Fibroblast of lung (primary cell): ENCODE results near the gene IGF2.

Experiments
- EZH2 ChIP-seq: IDR thresholded peaks from 2 replicates; pipeline ENCODE4 v1.5.1; 2012; ENCODE audit warnings: low read length, control low read depth, mild to moderate bottlenecking; ENCODE audit errors: missing control alignments
- TF ChIP-seq, protein P1 (sequence below), 2 donors: IDR thresholded peaks in 1 of 2; conservative IDR thresholded peaks in 1 of 2; 1 replicate in 1 of 2; 2 replicates in 1 of 2; pipeline ENCODE4 v1.5.1; 2011 to 2012; ENCODE audit warnings: low read length in 2 of 2, control low read depth in 1 of 2, inconsistent platforms in 1 of 2, low read depth in 1 of 2, mild to moderate bottlenecking in 1 of 2

DNA sequence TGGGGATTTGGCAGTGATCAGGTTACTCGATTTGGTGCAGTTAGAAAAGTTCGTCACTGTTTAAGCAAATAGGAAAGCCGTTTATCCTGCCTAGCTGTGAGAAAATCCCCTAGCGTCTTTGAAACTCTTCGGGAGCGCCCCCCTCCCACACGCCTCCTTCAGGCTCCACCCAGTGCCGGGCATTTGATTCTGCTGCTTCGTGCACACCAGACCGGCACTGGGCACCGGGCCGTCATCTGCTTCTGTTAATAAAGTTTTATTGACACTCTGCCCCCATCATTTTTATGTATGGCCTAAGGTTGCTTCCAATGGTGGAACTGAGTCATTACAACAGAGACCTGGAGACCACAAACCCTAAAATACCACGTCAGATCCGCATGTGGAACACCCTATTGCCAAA lies 50.9 kb downstream of the IGF2 start:
- TF ChIP-seq, protein P1, sequence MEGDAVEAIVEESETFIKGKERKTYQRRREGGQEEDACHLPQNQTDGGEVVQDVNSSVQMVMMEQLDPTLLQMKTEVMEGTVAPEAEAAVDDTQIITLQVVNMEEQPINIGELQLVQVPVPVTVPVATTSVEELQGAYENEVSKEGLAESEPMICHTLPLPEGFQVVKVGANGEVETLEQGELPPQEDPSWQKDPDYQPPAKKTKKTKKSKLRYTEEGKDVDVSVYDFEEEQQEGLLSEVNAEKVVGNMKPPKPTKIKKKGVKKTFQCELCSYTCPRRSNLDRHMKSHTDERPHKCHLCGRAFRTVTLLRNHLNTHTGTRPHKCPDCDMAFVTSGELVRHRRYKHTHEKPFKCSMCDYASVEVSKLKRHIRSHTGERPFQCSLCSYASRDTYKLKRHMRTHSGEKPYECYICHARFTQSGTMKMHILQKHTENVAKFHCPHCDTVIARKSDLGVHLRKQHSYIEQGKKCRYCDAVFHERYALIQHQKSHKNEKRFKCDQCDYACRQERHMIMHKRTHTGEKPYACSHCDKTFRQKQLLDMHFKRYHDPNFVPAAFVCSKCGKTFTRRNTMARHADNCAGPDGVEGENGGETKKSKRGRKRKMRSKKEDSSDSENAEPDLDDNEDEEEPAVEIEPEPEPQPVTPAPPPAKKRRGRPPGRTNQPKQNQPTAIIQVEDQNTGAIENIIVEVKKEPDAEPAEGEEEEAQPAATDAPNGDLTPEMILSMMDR (conservative IDR thresholded peaks at IDR 0.05 in 1 of 2, IDR thresholded peaks at IDR 0.05 in 1 of 2; ENCODE audit: low read depth in 1 of 2, low read length in 2 of 2): no peak
- no peak for TF ChIP-seq EZH2
